NCI-H748 (cell line): ENCODE measurements around the gene EEF1A2.

Experiments
- DNase-seq: peaks from one replicate; lab custom pipeline; 2025; ENCODE audit not compliant: unreplicated experiment; lab: John Stamatoyannopoulos, UW

The EEF1A2 gene

DNA sequence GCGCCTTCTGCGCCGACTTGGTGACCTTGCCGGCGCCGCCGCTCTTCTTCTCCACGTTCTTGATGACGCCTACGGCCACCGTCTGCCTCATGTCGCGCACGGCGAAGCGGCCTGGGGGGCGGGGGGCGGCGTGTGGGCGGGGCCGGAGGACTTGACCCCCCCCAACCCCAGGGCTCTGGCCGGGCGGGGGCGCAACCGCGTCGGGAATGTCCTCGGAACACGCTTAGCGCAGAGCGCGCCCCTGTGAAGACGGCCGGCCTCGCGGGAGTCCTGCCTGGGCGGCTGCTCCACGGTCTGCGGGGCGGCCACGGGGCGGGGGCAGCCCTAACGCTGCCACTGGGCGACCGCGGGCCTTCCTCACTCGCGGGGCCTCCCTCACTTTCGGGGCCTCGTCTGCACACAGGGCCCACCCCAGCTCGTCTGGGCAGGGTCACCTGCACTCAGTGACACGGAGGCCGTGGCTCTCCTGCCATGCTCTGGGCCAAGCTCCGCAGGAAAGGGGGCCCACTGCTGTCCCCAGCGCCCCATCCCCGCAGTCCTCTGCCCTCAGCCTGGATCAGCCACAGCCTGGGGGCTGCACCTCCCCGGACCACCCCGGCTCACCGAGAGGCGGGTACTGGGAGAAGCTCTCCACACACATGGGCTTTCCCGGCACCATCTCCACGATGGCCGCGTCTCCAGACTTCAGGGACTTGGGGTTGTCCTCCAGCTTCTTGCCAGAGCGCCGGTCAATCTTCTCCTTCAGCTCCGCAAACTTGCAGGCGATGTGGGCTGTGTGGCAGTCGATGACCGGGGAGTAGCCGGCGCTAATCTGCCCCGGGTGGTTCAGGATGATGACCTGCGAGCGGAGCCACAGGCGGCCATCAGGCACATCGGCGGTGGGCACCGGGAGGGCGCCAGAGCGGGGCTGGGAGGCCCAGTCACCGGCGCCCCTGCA is 10.3 kb downstream of the EEF1A2 start:
- no peak for DNase-seq

DNA sequence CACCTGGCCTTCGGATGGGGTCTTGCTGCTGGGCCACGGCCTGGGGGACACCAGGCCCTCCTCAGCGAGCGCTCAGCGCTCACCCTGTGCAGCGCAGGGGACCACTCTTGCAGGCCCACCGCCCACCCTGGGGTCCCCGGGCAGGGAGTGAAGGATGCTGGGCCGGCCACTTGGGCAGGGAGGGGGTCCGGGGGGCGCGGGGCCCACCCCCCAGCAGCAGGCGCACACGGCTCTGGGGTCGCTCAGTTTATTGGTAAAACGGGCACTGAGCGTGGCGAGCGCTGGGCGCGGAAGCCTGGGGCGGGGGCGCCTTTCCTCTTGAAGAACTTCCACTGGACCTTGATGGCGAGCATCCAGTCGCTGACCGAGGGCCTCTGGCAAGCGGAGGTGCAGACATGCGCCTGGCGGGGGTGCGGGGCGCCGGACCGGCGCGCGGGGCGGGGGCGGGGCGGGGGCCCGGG is 11.1 kb downstream of the EEF1A2 start:
- no peak for DNase-seq

DNA sequence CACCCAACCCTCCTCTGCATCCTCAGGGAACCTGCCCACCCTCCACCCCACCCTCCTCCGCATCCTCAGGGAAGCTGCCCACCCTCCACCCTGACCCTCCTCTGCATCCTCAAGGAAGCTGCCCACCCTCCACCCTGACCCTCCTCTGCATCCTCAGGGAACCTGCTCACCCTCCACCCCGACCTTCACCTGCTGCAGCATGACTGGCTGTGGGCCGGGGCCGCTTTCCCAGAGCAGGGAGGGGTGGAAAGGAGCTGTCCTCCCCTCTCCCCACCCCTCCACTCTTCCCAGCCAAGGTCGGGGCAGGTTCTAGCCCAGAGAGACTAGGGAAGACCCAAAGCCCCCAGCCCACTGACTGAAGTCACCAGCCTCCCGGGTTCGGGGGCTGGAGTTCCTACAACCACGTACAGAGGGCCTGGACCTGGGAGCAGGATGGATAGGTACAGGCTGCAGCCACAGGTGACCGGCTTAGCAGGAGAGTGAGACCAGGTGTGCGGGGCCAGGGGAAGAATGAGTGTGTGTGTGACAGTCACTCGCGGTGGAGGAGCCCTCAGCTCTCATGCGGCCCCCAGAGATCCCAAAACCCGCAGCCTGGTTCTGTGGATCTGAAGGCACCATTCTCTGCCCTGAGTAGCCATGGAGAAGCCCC is 11.6 kb downstream of the EEF1A2 start:
- no peak for DNase-seq

DNA sequence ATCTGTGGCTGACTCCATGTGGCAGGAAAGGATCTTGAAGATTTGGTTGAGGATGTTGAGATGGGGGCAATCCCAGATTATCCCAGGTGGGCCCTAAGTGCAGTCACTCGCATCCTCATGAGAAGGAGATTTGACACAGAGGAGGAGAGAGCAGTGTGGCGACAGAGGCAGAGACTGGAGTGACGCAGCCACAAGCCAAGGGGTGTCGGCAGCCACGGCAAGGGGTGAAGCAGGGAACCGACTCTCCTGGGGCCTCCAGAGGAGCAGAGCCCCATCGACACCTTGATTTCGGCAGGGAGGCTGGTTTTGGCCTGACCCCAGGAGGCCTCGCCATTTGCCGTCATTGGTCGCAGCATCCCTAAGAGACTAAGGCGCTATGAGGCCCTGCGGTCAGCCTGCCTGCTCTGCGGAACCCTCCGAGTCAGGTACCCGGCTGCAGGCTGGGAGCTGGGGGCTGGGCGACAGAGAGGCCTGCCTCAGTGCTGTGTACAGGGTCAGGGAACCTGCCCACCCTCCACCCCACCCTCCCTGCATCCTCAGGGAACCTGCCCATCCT is 12.5 kb downstream of the EEF1A2 start:
- no peak for DNase-seq

DNA sequence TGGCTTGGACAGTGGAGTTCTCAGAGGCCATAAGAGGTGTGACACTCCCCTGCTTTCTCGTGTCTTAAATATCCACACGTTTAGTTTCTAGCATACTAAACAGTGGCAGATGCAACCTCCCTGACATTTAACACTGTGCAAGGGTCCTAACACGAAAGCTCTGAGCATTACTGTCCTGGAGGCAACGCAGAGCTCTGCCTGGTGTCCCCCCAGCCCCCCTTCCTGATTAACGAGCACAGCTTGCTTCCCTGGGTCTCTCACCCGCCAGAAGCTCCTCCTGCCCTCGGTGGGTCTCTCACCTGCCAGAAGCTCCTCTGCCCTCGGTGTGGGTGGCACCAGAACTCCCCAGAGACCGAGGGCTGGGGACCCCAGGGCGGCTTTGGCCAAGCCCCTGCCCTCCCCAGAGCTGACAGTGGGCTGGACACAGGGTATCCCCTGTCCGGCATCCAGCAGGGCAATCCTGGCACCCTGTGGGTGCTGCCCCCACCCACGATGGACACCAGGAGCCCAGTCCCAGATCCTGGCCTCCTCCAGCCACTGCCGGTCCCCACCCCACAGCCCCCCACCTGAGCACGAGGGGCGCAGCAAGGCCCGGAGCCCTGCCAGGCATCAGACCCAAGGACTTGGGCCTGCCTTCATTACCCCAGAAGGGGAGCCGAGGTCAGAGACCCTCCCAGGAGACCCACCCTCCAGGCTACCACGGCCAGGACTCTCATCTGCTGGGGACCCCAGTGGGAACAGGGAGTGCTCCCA is 14.1 kb downstream of the EEF1A2 start:
- no peak for DNase-seq

DNA sequence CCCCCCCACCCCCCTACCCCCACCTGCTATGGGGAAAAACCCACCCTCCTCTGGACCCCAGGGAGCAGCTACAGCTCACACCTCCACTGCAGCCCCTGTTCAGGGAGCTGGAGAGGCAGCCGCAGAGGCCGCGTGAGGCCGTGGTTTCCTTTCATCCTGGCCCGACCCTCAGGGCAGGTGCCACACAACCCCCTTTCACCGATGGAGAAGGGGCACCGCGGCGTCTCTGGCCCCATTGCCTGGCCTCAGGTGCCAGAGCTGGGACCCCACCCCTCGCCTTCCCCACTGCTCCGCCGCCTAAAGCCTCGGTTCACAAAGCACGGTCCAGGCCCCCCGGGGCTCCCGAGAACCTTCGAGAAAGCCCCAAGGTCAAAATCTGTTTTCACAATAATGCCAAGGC is 14.6 kb downstream of the EEF1A2 start:
- no peak for DNase-seq

DNA sequence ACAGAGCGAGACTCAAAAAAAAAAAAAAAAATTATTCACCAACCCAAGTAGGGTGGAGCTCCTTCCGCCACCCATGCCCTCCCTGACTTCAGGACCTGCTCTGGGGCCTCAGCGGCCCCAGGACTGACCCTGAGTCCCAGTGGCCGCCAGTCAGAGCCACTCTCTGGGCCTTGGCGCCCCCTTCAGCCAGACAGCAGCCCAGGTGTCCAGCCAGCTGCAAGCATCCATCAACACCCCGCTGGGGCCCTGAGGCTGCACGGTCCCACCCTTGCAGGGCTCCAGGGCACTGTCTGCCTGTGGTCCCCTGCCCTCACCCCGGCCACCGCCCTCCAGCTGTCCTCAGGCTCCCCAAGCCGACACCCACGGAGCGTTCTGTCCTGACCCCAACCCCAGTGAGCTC is 15.0 kb downstream of the EEF1A2 start:
- DNase-seq = peak; percentile 13

DNA sequence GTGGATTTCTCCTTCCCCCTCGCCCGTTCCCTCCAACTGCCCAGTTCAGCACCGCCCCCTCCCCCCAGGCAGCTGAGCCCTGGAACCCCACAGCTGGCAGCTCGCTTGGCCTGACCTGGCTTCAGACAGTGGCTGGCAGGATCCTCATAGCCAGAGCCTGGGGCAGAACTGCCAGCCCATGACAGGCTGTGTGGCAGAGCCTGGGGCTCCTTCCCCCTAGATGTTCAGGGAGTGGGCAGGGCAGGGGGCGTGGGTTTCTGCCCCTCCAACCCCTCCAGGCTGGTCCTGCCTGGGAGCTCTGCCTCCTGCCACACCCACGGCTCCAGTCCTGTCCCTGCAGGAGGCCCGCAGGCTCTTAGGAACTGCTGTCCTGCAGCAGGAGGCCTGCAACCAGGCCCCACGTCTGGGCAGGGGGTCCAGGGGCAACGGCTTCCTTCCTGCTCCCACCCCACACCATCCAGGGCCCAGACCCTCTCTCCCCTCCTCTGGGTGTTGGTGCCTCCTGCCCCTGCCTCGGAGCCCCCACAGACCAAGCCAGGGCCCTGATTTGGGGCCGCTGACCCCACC is 16.8 kb downstream of the EEF1A2 start:
- DNase-seq = no peak

DNA sequence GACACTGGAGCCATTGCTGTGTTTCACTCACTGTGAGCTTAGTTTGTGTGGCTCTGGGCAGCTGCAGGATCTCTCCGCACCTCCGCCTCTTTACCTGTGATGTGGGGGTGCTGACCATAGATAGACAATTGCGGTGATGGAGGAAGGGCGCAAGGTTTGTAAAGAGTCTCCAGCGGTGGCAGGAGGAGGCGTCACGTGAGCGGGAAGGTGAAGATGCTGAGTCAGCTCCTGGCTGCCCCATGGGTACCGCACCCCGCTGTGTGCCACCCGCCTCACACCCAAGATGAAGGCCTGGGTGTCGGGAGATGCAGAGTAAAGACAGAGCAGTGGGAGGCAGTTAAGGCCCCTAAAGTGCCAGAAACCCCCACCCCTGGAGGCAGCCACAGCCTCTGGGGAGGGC is 17.4 kb downstream of the EEF1A2 start:
- DNase-seq = no peak

DNA sequence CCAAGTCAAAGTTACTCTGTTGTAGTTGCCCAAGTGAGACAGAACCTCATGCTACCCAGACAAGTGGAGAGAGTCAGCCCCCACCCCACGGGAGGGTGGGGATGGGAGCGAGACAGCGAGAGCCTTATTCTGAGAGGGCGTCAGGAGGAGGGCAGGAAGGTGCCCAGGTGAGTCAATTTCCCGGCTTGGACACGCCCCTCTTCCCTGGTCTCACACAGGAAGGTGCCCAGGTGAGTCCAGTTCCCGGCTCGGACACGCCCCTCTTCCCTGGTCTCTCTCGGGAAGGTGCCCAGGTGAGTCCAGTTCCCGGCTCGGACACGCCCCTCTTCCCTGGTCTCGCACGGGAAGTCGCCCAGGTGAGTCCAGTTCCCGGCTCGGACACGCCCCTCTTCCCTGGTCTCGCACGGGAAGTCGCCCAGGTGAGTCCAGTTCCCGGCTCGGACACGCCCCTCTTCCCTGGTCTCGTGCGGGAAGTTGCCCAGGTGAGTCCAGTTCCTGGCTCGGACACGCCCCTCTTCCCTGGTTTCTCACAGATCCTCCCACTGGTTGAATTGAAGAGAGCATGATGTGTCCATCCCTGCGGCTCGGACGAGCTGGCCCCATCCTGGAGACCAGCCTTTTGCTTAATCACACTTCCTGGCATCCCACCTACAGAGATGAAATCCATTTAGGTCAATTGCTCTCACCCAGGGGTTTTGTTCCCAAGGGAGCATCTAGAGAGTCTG is 19.0 kb downstream of the EEF1A2 start:
- DNase-seq = peak; percentile 72

DNA sequence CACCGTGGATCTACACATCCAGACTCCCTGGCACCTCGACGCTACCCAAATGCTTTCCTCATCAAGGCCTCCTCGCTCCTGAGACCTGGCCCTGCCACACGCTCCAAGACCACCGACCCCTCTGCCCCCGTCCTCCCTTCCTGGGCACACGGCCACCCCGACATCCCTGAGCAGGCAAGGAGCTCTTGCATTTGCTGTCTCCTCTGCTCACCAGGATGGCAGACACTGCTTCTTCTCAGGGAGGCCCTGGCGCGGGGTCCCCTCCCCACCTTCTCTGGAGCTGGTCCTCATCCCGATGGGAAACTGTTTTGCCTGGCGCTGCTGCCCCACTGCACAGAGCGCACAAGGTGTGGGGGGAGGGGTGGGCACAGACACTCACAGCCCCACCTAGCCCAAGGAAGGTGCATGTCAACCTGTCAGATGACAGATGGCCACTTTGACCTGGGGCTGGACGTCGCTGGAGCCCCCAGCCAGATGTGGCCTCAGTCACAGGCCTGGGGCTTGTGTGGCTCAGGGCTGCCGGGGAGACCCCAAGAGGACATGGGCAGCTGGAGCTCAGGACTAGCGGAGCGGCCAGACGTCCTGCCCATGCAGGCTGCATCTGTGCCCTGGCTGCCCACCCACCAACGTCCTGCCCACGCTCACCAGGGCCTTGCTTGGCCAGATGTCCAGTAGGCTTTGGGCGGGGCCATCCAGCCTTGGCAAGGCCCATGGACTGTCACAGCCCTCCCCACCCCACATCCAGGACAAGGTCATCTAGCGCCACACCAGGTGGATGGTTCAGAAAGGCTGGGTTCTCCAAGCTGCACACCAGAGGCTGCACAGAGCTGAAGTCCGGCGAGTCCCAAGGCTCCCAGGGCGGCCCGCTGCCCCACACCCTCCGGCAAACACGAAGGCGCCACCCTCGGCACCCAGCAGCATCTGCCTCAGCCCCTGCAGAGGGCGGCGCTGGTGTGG is 20.3 kb downstream of the EEF1A2 start:
- DNase-seq = no peak

DNA sequence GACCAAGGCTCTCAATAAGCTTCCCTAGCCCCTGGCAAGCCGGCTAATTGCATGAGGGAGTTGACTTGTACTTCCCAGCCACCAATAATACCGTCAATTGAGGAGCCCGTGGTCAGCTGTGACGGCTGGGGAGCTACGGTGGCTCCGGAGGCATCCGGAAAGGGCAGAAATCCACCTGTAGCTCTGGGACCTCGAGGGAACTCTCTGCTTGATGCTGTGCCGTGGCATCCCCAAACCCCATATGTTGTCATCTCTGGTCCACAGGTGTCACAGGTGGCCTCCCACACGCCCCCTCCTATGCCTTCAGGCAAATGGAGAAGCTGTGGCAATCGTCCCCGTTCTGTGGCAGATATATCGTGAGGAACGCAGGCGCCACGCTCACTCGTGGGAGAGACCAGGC is 20.9 kb downstream of the EEF1A2 start:
- DNase-seq = no peak

DNA sequence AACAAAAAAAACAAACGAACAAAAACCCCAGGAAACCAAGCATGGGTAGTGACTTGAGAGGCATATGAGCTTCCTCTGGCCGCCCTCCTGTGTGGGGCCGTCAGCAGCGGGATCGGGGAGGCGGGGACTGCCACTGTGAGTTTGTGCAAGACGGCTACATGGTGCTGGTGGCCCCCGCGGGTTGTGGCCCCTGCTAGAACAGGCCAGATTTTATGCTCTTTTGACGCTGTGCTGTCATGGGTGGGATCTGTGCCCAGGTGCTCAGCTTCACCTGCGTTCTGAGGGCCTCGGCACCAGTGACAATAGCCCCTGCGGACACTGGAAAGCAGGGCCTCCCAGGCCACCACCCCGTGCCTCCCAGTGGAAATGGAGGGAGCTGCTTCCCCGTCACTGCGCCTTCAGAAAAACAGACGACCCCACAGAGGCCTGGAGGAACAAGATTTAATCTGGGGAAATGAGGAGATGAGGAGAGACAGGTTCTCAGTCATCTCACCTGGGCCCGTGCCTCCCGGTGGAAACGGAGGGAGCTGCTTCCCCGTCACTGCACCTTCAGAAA is 21.7 kb downstream of the EEF1A2 start:
- no peak for DNase-seq

DNA sequence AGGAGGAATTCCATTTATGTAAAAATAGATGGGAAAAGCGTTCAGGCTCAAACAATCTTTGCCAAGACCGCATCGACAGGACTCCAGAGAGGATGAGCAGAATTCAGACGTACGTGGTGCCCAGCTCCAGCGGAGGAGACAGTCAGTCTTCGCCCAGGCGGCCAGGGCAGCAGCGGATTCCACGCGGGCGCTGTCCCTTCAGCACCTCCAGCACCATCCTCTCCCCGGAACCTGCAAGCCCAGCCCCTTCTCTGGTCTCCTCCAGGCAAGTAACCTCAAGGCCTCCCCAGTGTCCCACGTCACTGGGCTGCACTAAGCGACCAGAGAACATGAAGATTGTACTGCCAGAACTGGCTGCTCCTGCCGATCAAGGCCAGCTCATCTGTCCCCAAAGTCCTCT is 23.7 kb downstream of the EEF1A2 start:
- no peak for DNase-seq

DNA sequence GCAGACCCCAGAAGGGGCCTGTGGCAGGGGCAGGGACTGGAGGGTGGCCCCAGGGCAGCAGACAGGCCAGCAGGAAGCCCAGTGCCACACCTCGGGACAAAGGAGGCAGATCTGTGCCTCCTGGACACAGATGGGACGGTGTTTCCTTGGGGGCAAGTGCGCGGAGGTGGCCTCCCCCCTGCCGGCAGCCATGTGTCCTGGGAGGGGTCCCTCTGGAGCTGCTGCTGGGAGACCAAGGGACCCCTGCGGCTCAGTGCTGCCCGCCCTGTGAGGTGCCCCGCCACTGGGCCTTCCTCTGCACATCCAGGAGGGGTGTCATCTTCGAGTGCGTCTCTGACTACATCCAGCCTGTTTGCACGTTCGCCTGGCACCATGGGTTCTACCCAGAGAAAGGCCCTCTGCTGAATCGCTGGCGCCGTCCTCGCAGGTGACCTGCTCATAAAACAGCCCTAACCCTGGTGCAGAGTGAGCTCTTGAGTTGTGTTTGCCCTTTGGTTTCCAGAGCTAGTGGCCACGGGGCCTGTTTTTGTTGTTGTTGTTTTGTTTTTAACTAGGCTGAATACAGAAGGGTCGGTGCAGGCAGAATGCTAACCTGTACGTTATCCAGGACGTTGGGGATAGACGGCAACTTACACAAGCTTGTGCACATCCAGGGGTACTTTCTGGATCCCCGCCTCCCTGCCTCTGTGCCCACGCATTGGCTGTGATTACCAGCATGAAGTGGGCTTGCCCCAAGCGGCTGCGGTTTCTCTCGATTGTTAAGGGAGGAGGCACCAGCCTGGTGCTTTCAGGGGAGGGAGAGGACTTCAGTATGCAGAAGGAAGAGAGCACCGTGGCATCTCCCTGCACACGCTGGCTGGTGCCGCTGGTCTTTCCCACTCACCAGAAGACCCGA is 25.1 kb downstream of the EEF1A2 start:
- peak; percentile 8 for DNase-seq

DNA sequence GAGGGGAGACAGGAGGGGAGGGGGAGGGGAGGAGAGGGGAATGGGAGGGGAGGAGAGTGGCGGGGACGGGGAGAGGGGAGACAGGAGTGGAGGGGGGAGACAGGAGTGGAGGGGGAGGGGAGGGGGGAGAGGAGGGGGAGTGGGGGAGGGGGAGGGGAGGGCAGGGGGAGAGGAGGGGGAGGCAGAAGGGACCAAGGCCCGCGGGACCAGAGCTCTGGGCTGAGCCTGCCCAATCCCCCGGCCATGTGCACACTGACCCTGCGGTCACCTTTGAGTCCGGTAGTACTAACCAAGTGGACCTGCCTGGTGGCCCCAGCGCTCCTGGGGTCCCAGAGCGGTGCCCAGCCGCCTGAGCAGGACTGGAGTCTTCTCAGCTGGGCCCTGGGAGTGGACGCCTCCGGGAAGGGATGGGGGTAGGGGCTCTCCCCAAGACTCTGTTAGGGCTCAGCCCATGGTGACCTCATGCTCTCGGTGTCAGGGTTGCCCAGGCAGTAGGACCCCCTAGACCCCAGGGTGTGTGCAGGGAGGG is 26.0 kb downstream of the EEF1A2 start:
- DNase-seq = no peak

DNA sequence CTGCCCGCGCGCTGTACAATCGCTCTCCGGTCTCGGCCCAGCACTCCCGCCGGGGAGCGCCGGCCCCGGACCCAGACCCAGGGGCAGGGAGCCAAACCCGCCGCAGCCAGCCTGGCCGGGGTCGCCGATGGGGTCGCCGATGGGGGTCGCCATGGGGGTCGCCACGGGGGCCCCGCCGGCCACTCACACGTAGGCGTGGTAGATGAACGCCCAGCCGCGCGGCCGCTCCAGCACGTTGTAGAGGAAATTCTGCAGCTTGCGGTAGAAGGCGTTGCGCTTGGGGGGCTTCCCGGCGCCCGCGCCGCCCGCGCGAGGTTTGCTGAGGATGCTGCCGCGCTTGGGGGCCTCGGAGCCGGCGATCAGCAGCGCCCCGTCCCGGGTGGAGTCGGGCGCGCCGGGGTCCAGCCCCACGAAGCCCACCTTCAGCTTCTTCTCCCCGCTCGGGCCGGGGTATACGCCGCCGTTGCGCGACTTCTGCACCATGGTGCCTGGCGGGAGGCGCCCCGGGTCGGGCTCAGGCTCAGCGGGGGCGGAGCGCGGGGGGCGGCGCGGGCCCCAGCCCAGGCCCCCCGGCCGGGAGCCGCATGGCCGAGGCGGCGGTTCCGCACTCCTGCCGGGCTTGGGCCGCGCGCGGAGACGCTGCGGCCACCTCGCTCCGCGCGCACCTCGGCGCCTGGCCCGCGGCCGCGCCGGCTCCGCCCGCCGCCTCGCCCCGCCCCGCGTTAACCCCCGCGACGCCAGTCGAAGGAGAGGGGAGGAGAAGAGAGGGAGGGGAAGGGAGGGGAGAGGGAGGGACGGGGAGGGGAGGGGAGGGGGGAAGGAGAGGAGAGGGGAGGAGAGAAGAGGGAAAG is 26.7 kb downstream of the EEF1A2 start, which contains the start of gene KCNQ2:
Gene KCNQ2 (minus strand): TSS at position 675 of the 851 bp plus-strand sequence. CDS start 192 bp downstream, at position 483.
- peak; percentile 48 for DNase-seq
